HG02885 (cell line): ENCODE data around the gene ZDHHC9.
"Not testable (repeated sequence)": the region's sequence is repeated elsewhere in the genome, so short reads cannot be mapped to it uniquely, and the experiment has no call there.

Experiments
- ATAC-seq: cut with Tn5 transposase; IDR thresholded peaks from one replicate; pipeline ENCODE4 v1.9.1; 2021; ENCODE audit warnings: mild to moderate bottlenecking; ENCODE audit not compliant: unreplicated experiment, poor library complexity

Gene ZDHHC9

GRCh38 chrX:129843459-129844306 is at the start of gene ZDHHC9:
Gene ZDHHC9 (minus strand): TSS chrX:129843886. CDS start chrX:129841945, 1,941 bp downstream.
- ATAC-seq: peak; percentile 98

DNA sequence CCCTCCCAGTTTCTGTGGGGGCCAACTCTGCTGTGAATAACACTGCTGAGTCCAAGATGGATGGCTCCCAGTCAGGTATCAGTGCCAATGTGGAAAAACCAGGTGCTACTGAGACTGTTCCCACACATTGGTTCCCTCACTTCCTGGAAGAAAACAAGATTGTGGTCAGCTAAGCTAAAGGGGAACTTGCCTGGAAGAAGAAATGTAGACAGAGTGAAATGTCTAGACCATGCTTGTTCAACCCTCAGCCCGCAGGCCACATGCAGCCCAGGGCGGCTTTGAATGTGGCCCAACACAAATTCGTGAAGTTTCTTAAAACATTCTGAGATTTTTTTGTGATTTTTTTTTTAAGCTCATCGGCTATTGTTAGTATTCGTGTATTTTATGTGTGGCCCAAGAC is 33.7 kb upstream of the ZDHHC9 start:
- ATAC-seq: no peak

GRCh38 chrX:129876771-129877305 is 33.2 kb upstream of the ZDHHC9 start:
- ATAC-seq: no peak

DNA sequence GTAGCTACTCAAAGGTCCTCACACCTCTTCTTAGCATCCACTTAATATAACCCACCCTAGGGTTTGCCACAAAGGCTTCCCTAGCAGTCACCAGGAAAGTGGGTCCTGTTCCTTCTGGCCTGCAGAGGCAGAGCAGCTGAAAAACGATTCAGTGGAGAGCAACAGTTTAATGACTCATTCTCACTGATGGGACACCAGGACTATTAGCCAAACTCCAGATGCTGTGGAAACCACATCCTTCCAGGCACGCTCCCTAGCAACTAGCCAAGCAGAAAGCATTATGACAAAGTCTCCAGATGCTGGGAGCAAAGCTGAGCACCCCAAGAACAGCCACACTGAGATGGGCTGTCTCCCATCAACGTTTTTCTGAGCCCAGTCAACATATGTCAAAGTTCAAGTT is 32.0 kb upstream of the ZDHHC9 start:
- ATAC-seq: no peak

DNA sequence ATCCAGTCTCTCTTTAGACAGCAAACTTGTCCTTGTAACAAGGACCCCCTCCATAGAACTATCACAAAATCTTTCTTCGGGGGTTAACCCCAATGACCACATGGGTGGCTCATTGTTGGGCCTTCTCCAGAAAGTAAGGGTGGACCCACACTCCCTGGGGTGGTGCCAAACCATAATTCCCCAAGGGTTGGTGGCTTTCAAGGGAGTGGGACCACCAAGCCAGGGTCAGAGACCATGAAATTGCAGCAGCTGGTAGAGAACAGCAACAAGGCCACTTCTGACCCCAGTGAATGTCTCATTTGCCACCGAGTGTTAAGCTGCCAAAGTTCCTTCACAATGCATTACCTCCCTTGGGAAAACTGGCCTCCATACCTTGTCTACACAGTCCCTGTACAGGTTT is 28.8 kb upstream of the ZDHHC9 start:
- ATAC-seq: no peak

- ATAC-seq: not testable (repeated sequence)
Measured at GRCh38 chrX:129866321-129866720, 22.6 kb upstream of the ZDHHC9 start.

GRCh38 chrX:129859134-129859533 is 15.4 kb upstream of the ZDHHC9 start:
- not testable (repeated sequence) for ATAC-seq

- not testable (repeated sequence) for ATAC-seq
Measured at GRCh38 chrX:129851825-129852224, 8.1 kb upstream of the ZDHHC9 start.

GRCh38 chrX:129846716-129847115 is 3.0 kb upstream of the ZDHHC9 start:
- no peak for ATAC-seq

- ATAC-seq: no peak
Measured at GRCh38 chrX:129845616-129846190, 2.0 kb upstream of the ZDHHC9 start.

- ATAC-seq: no peak
Measured at GRCh38 chrX:129843209-129843458, 552 bp downstream of the ZDHHC9 start.

DNA sequence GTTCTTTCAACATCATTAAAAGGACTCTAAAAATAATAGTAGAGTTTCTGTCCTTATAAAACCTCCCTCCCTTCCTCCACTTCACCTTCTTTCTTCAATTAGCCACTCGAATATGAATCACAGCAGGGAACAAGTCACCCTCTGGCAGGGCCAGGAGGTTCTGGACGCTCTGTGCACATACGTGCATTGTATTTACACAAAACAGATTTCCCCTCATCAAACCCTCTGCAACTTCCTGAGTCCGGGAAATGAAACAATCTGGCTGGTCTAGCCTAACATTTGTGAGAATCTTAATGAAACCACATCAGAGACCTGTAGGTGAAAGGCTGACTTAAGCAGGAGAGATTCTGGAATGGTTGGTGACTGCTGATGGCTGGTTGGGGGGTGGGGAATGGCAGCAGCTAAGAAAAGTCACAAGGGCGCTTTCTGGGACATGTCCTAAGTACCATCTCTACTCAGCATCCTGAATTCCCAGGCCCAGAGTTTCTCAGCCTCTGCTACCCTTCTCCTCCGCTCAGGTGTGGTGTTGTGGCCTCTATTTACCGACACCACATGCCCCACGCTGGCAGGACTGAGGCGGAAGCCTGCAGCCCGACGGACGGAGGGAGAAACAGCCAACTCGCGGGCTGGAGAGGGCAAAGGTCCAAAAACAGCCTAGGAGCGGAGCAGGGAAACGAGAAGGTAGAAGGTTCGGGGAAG is 1.0 kb downstream of the ZDHHC9 start:
- ATAC-seq: no peak

DNA sequence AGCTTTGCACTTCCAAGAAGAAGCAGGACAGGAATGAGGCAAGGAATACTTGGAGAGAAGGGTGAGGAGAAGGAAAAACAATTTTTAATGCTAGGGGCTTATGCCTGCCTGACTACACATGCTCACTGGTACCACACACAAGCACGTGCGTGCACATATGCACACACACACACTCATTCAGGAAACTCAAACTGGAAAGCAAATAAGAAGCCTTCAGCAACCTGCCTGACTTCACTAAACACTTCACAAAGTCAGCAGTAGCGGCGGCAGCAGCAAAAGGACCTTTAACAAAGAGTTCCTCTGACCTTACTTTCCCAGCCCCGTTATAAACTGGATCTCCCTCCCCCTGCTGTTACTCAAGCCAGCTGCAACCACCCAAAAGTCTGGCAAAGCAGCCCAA is 3.3 kb downstream of the ZDHHC9 start:
- no peak for ATAC-seq

- ATAC-seq: no peak
Measured at GRCh38 chrX:129836827-129837226, 6.9 kb downstream of the ZDHHC9 start.

DNA sequence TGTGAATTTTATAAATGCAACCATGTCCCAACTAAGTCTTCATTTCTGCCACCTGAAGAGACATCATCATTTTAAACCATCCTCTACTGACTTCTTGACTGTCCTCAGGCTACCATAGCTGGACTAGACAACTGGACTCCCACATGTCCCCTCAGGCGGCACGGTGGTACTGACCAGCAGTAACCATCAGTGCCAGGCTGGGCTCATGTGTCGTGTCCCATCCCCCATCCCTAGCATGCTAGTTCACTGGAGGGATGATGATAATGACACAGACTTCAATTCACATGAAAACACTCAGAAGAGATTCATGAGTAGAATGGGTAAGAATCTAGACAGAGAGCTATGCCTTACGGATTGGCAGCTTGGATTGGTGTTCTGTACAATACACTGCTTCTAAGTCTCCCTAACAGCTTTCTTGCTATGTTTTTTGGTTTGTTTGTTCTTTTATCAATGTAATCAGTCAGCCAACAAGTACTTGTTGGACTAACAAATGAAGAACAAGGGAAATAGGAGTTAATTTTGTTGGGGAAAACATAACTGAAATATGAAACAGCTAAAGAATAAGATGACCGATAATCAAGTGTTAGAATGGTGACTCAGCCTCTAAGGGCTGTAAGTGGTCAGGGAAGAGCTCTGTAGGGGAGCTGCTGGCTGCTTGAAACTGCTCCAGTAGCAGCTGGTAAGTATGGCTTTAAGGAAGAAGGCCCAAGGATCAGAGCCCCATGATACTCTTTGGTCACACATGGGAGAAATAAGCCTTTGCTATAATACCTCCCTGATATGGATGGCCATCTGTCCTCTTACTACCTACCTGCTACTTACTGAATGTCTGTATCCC is 10.3 kb downstream of the ZDHHC9 start:
- ATAC-seq: no peak

DNA sequence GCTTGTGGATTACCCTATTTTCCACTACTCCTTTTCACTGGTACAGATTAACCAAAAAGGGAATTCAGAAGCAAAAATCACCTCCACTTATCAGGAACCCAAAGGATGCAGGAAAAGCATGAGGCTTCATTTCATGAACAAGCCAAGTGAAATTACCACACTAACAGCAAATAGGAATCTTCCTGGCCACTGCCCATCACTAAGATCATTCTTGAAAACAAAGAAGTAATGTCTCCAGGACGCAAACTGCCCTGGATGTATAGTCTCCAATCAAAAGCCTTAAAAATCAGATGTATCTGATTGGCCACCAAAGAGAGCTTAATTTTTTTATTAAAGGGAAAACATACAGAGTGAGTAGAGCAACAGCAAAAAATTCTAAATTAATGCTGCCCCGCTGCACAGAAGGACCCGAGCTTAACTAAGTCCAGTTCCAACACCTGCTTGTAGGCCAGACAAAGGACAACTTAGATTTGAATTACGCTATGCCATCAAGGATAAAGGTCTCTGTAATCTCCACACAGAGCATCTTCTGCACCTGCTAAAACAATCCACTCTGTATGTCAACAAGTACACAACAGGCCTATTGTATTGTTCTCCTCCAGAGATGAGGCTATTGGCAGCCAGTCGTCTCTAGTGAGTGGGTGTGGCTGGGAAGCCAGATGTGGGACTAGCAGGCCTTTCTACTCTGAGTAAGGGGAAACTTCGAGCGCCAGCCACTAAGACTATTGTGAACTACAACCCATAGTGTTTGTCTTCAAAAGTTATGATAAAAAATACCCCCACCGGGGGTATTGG is 12.4 kb downstream of the ZDHHC9 start:
- no peak for ATAC-seq

DNA sequence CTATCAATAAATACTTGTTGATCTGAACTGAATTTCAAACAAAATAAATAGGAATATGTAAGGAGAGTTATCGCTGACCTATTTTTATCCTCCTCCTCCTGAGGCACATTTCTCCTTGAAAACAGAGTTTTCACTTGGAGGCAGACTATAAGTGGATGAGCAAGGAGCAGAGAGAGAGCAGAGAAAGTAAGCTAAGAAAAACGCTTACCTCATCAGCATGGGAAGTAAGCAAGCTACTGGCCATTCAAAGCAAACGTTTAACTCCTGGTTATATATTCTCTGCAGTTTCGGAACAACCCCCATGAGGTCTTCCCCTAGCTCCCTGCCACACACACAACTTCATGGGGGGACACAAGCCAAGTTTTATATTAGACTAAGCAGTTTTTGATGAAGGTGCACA is 13.2 kb downstream of the ZDHHC9 start:
- ATAC-seq: no peak

DNA sequence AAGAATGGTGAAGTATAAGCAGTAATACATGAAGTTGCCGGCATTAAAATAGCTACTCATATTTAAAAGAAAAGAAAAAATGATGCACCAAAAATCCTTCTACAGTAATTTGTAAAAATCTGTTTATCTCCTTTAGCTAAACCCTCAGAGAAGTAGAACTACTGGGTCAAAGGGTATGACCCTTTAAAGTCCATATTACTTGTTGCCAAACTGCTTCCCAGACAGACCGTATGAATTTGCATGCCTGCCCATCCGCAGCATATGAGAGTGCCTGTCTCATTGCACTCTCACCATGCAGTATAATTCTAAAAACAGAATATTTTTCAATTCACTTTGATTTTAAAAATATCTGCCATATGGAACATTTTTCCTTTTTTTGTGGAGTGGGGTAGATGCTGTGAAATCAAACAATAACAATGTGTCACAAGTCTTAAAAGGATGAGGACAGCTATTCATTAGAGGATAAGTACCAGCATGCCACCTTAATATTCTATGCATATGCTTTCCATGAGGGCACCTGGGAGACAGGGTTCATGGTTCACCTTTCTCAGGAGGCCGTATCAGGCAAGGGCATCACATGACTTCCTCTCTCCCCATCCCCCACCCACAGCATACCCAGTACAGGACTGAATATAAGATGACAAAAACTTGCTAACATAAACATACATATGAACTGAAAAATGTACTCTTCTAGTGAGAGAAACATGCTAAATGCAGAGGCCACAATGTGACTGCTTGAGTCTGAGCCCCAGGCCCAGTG is 17.8 kb downstream of the ZDHHC9 start:
- no peak for ATAC-seq

DNA sequence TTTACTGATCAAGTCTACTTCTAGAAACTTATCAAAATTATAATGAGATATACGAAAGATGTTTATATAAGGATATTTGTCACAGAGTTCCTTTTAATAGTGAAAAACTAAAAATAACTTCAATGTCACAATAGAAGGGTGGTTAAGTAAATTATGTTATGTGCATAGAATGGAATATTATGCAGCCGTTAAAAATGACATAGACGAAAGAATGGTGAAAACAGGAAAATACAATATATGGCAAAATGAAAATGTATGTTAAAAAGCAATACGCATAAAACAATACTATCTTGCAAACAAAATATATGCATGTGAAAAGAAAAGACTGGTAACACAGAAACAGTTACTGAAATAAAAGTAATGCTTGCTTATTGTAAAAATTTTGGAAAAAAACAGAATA is 19.1 kb downstream of the ZDHHC9 start:
- no peak for ATAC-seq
